ENCODE results near the gene RPLP2.

GRCh38 chr11:788009-788640, 21.6 kb upstream of the RPLP2 start:
- TF ChIP-seq, protein P1, sequence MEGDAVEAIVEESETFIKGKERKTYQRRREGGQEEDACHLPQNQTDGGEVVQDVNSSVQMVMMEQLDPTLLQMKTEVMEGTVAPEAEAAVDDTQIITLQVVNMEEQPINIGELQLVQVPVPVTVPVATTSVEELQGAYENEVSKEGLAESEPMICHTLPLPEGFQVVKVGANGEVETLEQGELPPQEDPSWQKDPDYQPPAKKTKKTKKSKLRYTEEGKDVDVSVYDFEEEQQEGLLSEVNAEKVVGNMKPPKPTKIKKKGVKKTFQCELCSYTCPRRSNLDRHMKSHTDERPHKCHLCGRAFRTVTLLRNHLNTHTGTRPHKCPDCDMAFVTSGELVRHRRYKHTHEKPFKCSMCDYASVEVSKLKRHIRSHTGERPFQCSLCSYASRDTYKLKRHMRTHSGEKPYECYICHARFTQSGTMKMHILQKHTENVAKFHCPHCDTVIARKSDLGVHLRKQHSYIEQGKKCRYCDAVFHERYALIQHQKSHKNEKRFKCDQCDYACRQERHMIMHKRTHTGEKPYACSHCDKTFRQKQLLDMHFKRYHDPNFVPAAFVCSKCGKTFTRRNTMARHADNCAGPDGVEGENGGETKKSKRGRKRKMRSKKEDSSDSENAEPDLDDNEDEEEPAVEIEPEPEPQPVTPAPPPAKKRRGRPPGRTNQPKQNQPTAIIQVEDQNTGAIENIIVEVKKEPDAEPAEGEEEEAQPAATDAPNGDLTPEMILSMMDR (optimal IDR thresholded peaks at IDR 0.05 in 1 of 3, IDR thresholded peaks at IDR 0.05 in 1 of 3, conservative IDR thresholded peaks at IDR 0.05 in 1 of 3; ENCODE audit: extremely low read depth in 1 of 3, insufficient read depth in 2 of 3, low read length in 3 of 3), result no peak
- no peak for TF ChIP-seq EZH2 (IDR thresholded peaks at IDR 0.05; ENCODE audit: low read length)
